ENCODE measurements around the gene STPG1.

STPG1 gene

DNA sequence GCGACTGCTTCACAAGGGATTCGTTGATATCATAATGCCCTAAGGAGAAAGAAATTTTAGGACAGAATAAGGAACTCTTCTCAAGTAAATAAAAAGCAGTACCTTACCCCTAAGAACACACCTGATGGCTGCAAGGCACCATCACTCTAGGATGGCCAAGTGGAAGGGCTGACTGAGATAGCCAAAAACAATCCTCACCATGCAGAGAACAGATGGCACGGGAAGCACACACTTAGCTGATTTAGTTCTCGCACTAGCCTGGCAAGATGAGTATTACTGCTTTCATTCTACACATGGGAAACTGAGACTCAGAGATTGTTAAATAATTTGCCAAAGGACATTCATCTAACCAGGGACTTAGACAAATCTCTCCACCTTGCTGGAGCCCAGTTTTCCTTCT is 43.8 kb downstream of the STPG1 start:
- DNase-seq: no peak

- DNase-seq: no peak
Observed at GRCh38 chr1:24369199-24369598, 44.4 kb downstream of the STPG1 start.

GRCh38 chr1:24366707-24367106 is 46.9 kb downstream of the STPG1 start:
- no peak for DNase-seq

DNA sequence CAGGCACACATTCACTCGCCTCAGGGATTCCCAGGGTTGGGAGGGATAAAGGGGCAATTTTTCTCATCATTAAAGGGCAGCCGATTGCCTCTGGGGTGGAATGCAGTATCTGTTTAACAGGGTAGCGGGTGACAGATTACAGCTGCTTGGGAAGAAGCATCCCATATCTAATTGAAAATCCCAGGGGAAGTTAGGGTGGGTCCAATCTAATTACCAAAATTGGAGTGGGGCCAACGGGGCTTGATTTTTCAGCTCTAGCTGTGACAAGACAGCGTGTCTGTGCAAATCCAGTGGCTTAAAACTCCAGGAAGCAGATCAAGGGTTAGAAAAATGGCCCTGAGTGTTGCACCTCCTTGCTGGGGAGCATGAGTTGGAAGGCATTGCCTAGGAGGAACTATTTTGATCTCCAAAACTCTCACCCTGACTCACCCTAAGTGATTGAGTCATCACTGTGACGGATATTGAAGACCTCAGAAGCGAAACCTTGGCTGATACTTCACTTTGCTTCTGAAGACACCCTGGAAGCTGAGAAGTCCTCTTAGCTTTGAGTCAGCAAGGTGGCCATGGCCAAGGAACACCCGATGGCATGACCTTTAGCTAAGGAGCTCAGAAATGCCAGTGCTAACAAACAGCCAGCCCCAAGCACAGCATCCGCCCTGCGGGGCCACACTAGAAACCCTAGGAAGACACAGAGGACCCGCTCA is 48.5 kb downstream of the STPG1 start:
- no peak for DNase-seq

DNA sequence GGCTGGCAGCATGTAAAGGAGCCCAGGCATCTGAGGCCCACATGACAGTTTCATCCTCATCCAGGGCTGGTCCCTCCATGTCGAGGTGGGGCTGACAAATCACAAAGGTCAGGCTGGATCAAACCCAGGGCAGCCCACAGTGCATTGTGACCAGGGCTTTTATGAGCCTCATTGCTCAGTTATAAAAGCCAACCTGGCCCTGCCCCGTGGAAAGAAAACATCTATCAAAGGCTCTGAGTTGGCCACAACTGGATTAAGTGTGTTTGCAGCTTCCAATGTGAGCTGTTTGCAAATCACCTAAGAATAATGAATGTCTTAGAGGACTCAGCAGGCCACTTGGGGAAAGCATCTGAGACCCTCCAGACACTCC is 49.0 kb downstream of the STPG1 start:
- DNase-seq: no peak

DNA sequence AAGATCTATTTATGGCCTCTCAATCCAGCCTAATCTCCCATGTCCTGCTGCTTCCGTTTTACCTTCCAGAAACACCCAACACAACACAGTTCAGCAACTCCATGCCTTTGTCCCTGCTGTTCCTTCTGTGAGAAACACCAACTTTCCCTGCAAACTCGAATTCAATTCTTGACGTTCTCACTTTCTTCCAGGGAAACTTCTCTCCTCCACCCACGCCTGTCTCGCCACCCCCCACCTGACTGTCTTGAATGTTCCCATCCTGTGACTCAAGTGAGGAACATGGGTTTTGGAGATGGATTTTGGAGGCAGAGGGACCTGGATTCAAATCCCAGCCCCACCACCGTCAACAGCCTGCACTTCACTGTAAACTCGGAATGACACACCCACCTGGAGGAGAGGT is 49.6 kb downstream of the STPG1 start:
- no peak for DNase-seq

GRCh38 chr1:24362982-24363614 is 50.5 kb downstream of the STPG1 start:
- DNase-seq: no peak

GRCh38 chr1:24362396-24362795 is 51.2 kb downstream of the STPG1 start:
- DNase-seq: no peak

GRCh38 chr1:24361811-24362210 is 51.8 kb downstream of the STPG1 start:
- DNase-seq: no peak

GRCh38 chr1:24360681-24361080 is 52.9 kb downstream of the STPG1 start:
- no peak for DNase-seq

DNA sequence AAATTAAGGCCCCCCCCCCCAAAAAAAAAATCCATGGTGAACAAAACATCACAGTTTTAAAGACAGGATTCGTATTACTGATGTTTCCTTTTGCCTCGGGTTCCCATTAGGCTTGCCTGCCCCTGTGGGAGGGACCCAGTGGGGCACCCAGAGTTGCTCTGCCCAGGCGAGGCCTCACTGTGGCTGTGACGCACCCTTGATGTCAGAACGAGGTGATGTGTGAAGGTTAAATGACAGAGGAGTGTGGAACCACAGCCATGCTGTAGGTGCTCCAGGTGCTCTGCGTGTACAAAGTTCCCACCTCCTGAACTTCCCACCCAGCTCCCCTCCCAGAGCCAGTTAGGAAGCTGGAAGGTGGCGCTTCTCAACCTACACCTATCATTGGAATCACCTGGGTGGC is 56.5 kb downstream of the STPG1 start:
- no peak for DNase-seq

GRCh38 chr1:24355466-24355865 is 58.1 kb downstream of the STPG1 start:
- DNase-seq: no peak

DNA sequence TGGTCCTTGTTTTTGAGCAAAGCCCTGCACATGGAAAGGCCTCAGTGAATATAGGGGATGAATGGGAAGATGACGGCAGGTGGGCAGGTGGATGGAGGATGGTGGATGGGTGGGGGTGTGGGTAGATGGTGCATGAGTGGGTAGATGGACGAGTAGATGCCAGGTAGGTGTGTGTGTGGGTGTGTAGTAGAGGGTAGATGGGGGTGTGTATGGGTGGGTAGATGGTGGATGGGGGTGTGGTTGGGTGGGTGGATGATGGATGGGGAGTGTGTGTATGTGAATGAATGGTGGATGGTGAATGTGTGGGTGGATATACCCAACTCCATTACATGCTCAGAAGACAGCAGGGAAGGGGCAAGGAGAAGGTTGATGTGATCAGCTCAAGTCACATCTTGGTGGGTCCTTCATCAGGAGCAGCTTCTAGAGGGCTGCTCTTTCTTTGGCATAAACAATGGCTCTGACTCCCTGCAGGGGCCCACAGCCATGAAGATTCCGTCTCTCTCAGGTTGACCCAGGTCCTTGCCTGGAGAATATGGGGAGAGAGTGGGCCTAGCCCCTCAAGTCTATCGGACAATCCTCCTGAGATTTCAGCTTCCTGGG is 60.2 kb downstream of the STPG1 start:
- no peak for DNase-seq

- DNase-seq: no peak
Observed at GRCh38 chr1:24351918-24352627, 61.5 kb downstream of the STPG1 start.

GRCh38 chr1:24351247-24351646 is 62.3 kb downstream of the STPG1 start:
- DNase-seq: no peak

DNA sequence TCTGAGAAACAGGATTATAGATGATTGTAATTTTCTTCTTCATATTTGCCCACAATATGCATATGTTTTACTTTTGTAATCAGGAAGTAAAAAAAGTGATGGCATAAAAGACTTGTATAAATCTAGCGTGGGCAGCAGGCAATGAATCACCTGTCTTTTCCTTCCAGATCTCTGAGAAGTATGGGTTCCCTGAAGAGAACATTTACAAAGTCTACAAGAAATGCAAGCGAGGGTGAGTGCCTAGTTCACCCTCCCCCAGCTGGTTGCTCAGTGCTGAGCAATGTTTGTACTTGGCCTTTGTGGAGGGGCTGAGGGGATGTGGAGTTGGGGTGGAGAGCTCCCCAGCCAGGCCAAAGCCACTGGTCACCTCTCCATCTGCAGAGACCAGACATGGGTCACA is 63.7 kb downstream of the STPG1 start:
- DNase-seq: no peak

DNA sequence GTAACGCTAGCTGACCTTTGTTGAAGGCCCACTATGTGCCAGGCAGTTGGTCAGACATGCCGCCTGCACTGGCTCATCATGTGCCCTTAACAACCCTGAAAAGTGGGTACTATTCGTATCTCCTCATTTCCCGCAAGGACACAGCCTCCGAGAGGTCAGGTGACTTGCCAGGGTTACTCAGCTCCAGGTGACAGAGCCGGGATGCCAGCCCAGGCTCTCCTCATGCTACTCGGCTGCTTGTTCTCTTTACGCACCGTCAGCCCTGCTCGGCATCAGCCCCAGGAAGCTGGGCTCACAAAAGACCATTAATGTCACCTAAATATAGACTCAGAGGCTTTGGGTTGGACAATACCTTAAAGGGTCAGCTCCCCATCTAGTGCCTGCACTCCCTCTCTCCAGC is 65.4 kb downstream of the STPG1 start:
- DNase-seq: no peak

GRCh38 chr1:24347159-24347934 is 66.2 kb downstream of the STPG1 start:
- DNase-seq: no peak

DNA sequence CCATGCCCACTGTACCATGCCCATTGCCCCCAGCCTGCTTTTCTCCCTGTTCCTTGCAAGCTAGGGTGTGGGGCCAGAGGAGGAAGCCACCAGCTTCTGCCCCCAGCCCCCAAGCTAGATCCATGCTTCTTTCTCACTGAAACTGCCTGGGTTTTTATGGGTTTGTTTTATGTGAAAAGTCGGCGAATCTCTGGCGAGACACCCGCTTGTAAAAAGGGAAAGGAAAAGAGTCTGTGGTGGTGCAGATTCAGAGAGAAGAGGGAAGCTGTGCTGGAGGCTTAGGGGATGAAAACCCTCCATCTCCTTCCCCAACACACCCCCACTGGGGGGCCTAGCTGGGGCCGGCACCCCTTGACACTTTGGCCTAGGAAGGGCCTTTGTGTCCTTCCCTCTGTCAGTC is 68.2 kb downstream of the STPG1 start:
- no peak for DNase-seq

DNA sequence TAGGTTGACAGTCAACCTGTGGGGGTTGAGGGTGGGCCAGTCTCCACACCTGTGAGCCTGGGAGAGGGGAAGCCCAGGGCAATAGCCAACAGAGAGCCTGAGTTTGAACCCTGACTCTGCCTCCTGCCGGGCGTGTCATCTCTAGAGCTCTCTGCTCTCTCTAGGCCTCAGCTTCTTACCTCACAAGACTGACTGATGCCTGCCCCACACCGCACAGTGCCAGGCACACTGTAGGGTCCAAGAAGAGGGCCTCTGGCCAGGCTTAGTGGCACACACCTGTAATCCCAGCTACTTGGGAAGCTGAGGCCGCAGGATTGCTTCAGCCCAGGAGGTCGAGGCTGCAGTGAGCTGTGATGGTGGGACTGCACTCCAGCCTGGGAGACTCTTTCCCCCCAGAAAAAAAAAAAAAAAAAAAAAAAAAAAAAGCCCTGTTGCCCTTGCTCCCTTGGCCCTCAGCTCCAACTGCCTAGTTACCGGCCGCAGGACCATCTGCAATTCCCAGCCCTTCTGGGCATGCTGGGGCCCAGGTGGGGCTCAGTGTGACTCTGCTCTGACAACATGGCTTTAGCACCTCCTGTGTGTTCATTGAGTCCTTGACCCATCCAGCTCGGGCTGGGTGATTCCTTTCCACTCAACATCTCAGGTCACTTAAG is 69.4 kb downstream of the STPG1 start:
- DNase-seq: no peak

GRCh38 chr1:24343412-24344089 is 70.0 kb downstream of the STPG1 start:
- no peak for DNase-seq

DNA sequence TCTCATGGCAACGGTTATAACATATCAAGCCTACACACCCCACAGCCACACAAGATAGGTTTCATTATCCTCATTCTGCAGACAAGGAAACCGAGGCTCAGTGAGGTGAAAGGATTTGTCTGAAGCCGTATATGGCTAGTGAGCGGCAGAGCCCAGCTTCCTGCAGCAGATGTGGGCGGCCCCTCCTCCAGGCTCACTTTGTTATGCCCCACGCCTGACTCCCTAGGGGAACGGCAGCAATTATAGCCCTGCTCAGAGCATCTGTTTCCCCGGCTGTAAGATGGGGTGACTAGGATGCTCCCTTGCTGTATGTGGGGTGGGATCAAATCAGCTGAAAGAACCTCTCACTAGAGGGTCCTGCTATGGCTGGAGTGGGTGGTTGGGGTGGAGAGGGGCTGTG is 72.3 kb downstream of the STPG1 start:
- no peak for DNase-seq
